ENCODE data around the gene HLX.

The HLX gene

GRCh38 chr1:220924331-220924970 lies 45.2 kb downstream of the HLX start:
- DNase-seq (ENCODE audit: low read depth, low spot score) = no peak

GRCh38 chr1:220925707-220926106 lies 46.5 kb downstream of the HLX start:
- no peak for DNase-seq (ENCODE audit: low read depth, low spot score)

- DNase-seq (ENCODE audit: low read depth, low spot score) = no peak
Measured at GRCh38 chr1:220926146-220926545, 46.9 kb downstream of the HLX start.

- DNase-seq (ENCODE audit: low read depth, low spot score) = no peak
Measured at GRCh38 chr1:220927442-220927841, 48.2 kb downstream of the HLX start.

- no peak for DNase-seq (ENCODE audit: low read depth, low spot score)
Measured at GRCh38 chr1:220928320-220928719, 49.1 kb downstream of the HLX start.

GRCh38 chr1:220928725-220929300 lies 49.6 kb downstream of the HLX start:
- DNase-seq (ENCODE audit: low read depth, low spot score) = no peak

GRCh38 chr1:220929304-220929703 lies 50.1 kb downstream of the HLX start:
- no peak for DNase-seq (ENCODE audit: low read depth, low spot score)
